Large intestine (tissue), 3 donors: ENCODE measurements around the gene RTN4R. TPM values are rescaled to one million over a fixed set of nuclear protein-coding genes. Genes with fewer than 3 reads are reported as not detected.

Experiments used
- DNase-seq, 2 donors: peaks; one replicate each; pipeline versions ENCODE4 v3.0.0 to v3.0.0-alpha.2; 2013
- H3K27ac ChIP-seq: one replicate; pipeline ENCODE4 v1.5.1; 2013; ENCODE audit warnings: low read length
- H3K27me3 ChIP-seq: 2 replicates; pipeline ENCODE4 v1.6.1; 2013; ENCODE audit warnings: low read length; ENCODE audit not compliant: control insufficient read depth, insufficient read depth
- H3K36me3 ChIP-seq: 2 replicates; pipeline ENCODE4 v1.6.1; 2013; ENCODE audit warnings: low read length; ENCODE audit not compliant: control insufficient read depth, insufficient read depth
- H3K4me1 ChIP-seq: one replicate; pipeline ENCODE4 v1.6.1; 2013; ENCODE audit warnings: low read length; ENCODE audit not compliant: control insufficient read depth, insufficient read depth
- H3K4me3 ChIP-seq: one replicate; pipeline ENCODE4 v1.5.1; 2013; ENCODE audit warnings: low read length
- H3K9me3 ChIP-seq: one replicate; pipeline ENCODE4 v1.6.1; 2013; ENCODE audit warnings: mild to moderate bottlenecking, low read depth, low read length, moderate library complexity; ENCODE audit not compliant: control insufficient read depth
- WGBS: methylation state at CpG from one replicate; pipeline ENCODE4 v1.1.5; 2013; ENCODE audit warnings: low lambda C conversion rate; ENCODE audit not compliant: insufficient coverage; 5-methylcytosine and 5-hydroxymethylcytosine counted together
- polyA plus RNA-seq: library from polyadenylated mRNA; unstranded; fragments of 120-200 nt; gene quantifications from one replicate; pipeline ENCODE4 v1.2.1, GENCODE V29; 2013

Gene RTN4R
- polyA plus RNA-seq, 1 donor: 7.5 TPM

- no peak for DNase-seq
- Histone ChIP-seq H3K9me3 (no peaks in the 10 kb centered on the region), H3K4me1 (peaks cover 7% of the 10 kb centered on the region), H3K36me3 (no peaks in the 10 kb centered on the region), H3K27ac (no peak overlapping the region), H3K27me3 (no peaks in the 10 kb centered on the region), H3K4me3 (no peak overlapping the region)
- no CpG with 5 or more reads among the region's 7 CpGs for WGBS
Measured at GRCh38 chr22:20253161-20253560, 15.0 kb downstream of the RTN4R start.

DNA sequence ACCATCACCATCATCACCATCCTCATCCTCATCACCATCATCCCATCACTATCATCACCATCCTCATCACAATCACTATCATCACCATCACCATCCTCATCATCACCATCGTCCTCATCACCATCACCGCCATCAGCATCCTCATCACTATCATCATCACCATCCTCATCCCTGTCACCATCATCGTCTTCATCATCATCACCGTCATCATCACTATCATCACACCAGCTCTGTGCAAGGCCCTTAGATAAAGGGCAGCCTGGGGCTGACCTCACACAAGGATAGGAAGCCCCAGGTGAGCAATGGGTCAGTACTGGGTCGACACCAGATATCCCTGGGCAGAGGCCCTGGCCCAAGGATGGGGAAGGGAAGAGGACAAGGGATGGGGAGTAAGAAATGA lies 16.1 kb downstream of the RTN4R start:
- no peak for DNase-seq
- Histone ChIP-seq H3K27ac (no peak overlapping the region), H3K4me3 (no peak overlapping the region), H3K27me3 (no peaks in the 10 kb centered on the region), H3K4me1 (peaks cover 7% of the 10 kb centered on the region), H3K9me3 (no peaks in the 10 kb centered on the region), H3K36me3 (no peaks in the 10 kb centered on the region)
- 83% methylated on average over 1 of the region's 5 CpGs for WGBS

DNA sequence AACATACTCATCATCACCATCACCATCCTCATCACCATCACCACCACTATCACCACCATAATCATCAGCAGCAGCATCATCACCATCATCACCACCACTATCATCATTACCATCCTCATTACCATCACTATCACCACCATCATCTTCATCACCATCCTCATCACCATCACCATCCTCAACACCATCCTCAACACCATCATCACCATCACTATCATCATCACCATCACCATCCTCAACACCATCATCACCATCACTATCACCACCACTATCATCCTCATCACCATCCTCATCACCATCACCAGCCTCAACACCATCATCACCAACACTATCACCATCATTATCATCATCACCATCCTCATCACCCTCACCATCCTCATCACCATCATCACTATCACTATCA lies 16.6 kb downstream of the RTN4R start:
- no peak for DNase-seq
- no peaks in the 10 kb centered on the region for H3K27me3 ChIP-seq

GRCh38 chr22:20249797-20250354 lies 18.2 kb downstream of the RTN4R start:
- Histone ChIP-seq H3K27me3 (no peaks in the 10 kb centered on the region), H3K4me1 (peaks cover 7% of the 10 kb centered on the region)

More for the DNA sequence above, 16.6 kb downstream of the RTN4R start:
- Histone ChIP-seq H3K36me3 (no peaks in the 10 kb centered on the region), H3K4me3 (no peak overlapping the region), H3K27ac (no peak overlapping the region), H3K9me3 (no peaks in the 10 kb centered on the region), H3K4me1 (peaks cover 7% of the 10 kb centered on the region)

DNA sequence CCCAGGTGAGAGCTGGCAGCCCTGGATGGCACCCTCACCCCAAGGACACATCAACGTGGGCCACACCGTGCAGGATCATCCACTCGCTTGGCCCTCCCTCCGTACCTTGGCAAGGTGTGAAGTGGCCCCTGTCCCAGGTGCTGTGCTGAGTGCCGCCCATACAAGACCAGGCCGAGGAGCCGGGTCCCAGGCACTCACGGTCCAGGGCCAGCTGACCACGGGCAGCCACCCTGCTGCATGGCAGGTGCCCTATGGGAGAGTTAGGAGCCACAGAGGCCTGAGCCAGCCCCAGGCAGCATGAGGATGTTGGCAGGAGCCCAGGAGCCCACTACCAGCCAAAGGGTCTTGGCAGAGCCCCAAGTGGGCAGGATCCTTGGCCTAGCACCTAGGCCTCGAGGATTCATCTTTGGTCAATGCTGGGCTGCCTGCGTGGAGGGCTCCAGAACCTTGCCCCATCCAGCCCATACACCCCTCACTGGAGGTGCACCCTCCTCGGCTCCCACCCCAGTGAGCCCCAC lies 19.6 kb downstream of the RTN4R start:
- Histone ChIP-seq H3K4me3 (no peak overlapping the region), H3K36me3 (no peaks in the 10 kb centered on the region), H3K4me1 (peaks cover 19% of the 10 kb centered on the region), H3K27ac (no peak overlapping the region), H3K27me3 (no peaks in the 10 kb centered on the region), H3K9me3 (no peaks in the 10 kb centered on the region)
- no CpG with 5 or more reads among the region's 12 CpGs for WGBS
- DNase-seq: no peak

More at GRCh38 chr22:20249797-20250354, 18.2 kb downstream of the RTN4R start:
- peak in 1 of 2 donors; percentile 25 for DNase-seq
- Histone ChIP-seq H3K4me3 (no peak overlapping the region), H3K36me3 (no peaks in the 10 kb centered on the region), H3K27ac (no peak overlapping the region), H3K9me3 (no peaks in the 10 kb centered on the region)
- WGBS: 80% methylated on average over 1 of the region's 11 CpGs

DNA sequence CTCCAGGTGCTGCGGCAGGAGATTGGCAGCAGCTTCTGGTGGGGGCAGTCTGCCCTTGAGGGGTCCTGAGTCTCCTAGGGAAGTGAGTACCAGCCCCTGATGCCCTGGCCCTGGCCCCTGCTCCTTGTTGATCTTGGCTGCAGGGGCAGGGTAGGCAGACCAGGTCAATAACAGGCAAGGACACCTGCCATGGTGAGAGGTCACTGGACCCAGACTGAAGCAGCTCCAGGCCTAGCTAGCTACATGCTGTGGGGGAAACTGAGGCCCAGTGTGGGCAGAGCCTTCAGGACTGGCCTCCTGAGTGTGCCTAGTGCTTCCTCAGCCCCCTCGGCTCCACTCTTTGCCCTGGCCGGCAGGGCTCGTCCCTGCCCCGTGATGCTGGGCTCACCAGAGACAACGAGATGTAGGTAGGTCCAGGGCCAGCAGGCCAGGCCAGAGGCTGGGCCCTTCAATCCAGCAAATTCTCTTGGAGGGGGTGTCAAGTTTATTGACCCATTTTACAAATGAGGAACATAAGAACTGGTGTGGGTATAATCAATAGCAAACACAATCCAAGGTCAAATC lies 20.4 kb downstream of the RTN4R start:
- DNase-seq: no peak
- H3K27me3 ChIP-seq: no peaks in the 10 kb centered on the region
- H3K36me3 ChIP-seq: no peaks in the 10 kb centered on the region
- H3K27ac ChIP-seq: no peak overlapping the region
- H3K4me1 ChIP-seq: peaks cover 19% of the 10 kb centered on the region
- H3K9me3 ChIP-seq: peaks cover 2% of the 10 kb centered on the region
- no peak overlapping the region for H3K4me3 ChIP-seq
- WGBS: no CpG with 5 or more reads among the region's 6 CpGs

DNA sequence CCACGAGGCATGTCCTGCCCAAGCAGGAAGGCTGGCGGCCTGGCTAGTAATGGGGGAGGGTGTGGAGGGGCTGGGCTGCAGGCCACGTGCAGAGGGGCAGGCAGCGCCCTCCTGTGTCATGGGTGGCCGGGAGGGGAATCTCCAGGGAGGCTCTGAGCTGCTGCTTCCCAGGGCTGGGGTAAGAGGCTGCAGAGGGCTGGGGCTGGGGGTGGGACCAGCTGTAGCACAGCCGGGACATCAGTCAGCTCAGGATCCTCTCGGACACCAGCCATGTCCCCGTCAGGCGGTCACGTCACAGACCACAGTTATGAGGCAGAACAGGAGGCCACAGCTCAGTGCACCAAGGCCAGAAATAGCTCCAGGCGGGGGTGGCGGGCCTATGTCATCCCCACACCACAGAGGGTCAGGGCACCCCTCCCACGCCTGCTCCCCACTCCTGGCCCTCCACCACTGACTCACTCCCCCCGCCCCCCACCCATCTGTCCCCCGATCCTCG lies 21.1 kb downstream of the RTN4R start:
- peaks cover 19% of the 10 kb centered on the region for H3K4me1 ChIP-seq
- peaks cover 9% of the 10 kb centered on the region for H3K9me3 ChIP-seq
- peak in 1 of 2 donors; percentile 32 for DNase-seq
- no CpG with 5 or more reads among the region's 16 CpGs for WGBS
- no peak overlapping the region for H3K4me3 ChIP-seq
- H3K27me3 ChIP-seq: no peaks in the 10 kb centered on the region
- H3K27ac ChIP-seq: no peak overlapping the region
- peaks cover 2% of the 10 kb centered on the region for H3K36me3 ChIP-seq

DNA sequence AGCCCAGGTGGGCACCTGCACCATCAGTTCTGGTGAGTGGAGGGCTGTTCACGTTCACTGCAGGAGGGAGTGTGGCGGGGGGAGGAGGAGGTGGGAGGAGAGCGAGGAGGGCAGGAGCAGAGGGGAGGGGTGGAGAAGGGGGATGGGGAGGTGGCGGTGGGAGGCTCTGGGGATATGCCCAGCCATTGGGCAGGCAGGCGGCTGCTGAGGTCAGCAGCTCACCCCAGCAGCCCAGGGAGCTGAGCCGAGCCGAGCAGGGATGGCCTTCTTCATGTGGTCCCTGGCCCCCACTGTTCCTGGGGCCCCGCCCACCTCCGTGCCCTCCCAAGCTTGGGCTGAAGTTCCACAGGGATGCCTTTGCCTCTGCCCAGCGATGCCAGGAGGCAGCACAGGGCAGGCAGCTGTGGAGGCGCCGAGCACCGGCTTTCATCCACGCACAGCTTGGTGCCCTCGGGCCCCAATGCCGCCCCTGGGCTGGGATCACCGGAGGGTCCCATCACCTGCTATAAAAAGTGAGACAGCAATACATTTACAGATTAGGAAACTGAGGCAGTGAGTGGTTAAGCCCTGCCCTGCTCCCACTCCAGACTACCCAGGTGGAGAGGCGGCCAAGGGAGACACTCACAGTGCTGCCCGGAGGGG lies 21.6 kb downstream of the RTN4R start:
- WGBS: no CpG with 5 or more reads among the region's 19 CpGs
- H3K27ac ChIP-seq: no peak overlapping the region
- no peak overlapping the region for H3K4me3 ChIP-seq
- H3K4me1 ChIP-seq: peaks cover 19% of the 10 kb centered on the region
- H3K36me3 ChIP-seq: peaks cover 2% of the 10 kb centered on the region
- no peak for DNase-seq
- H3K9me3 ChIP-seq: peaks cover 12% of the 10 kb centered on the region
- no peaks in the 10 kb centered on the region for H3K27me3 ChIP-seq

DNA sequence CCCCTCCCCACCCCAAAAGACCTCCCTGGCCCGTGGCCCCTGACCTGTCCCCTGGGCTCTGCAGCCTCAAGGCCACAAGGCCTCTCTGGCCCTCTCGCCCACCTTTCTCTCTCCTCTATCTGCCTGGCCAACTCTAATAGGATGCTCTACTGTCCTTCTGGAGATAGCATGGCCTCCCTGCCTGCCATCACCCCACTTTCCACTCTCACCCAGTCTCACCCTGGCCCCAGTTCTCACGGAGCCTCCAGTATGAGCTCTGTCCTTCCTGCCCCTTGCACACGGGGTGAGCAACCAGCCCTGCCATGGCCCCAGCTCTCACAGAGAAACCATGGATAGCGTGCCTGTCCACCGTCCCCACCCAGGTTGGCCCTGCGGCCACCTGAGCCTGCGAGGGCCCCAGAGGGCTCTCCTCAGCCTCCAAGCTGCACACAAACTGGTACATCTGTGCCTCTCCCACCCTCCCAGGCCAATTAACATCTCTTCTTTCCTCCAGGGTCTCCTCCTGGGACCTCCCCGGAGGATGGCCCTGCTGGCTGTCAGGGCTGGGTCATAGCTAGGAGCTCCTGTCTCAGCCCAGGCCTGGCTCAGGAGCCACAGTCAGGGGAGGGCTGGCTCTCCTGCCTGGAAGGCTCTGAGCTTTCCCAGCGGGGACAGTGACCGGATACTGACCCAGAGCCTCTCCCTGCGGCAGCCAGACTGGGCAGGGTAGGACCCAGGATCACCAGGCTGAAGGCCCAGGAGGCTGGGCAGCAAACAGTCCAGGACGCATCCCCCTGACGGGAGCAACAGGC lies 22.3 kb downstream of the RTN4R start:
- no peak overlapping the region for H3K27ac ChIP-seq
- H3K4me3 ChIP-seq: no peak overlapping the region
- H3K36me3 ChIP-seq: peaks cover 2% of the 10 kb centered on the region
- H3K27me3 ChIP-seq: no peaks in the 10 kb centered on the region
- no CpG with 5 or more reads among the region's 14 CpGs for WGBS
- no peak for DNase-seq
- peaks cover 21% of the 10 kb centered on the region for H3K4me1 ChIP-seq
- H3K9me3 ChIP-seq: peaks cover 12% of the 10 kb centered on the region
